NCI-H146 treated with DMSO at 0.1 percent for 48 hours (cell line): ENCODE measurements around the gene NFIA.

Experiments used
- DNase-seq: peaks from one replicate; lab custom pipeline; 2025; ENCODE audit not compliant: unreplicated experiment; lab: John Stamatoyannopoulos, UW

Gene NFIA

GRCh38 chr1:61175976-61176375, 93.6 kb downstream of the NFIA start:
- no peak for DNase-seq

- no peak for DNase-seq
These were observed 99.0 kb downstream of the NFIA start for GRCh38 chr1:61181067-61182038.

GRCh38 chr1:61182049-61182448, 99.7 kb downstream of the NFIA start:
- no peak for DNase-seq

- no peak for DNase-seq
These were observed 100.1 kb downstream of the NFIA start for GRCh38 chr1:61182480-61182879.

- DNase-seq, result no peak
These were observed 101.2 kb downstream of the NFIA start for GRCh38 chr1:61183471-61184039.

- no peak for DNase-seq
These were observed 101.8 kb downstream of the NFIA start for GRCh38 chr1:61184040-61184713.

GRCh38 chr1:61184714-61185106, 102.3 kb downstream of the NFIA start:
- DNase-seq, result no peak

- no peak for DNase-seq
These were observed 104.4 kb downstream of the NFIA start for GRCh38 chr1:61186753-61187152.

GRCh38 chr1:61187352-61188086, 105.2 kb downstream of the NFIA start:
- DNase-seq, result no peak

GRCh38 chr1:61190153-61190552, 107.8 kb downstream of the NFIA start:
- no peak for DNase-seq

- no peak for DNase-seq
These were observed 108.5 kb downstream of the NFIA start for GRCh38 chr1:61190618-61191432.

GRCh38 chr1:61191433-61191720, 109.0 kb downstream of the NFIA start:
- no peak for DNase-seq

GRCh38 chr1:61192663-61193330, 110.4 kb downstream of the NFIA start:
- DNase-seq, result no peak

GRCh38 chr1:61193808-61194207, 111.4 kb downstream of the NFIA start:
- no peak for DNase-seq

GRCh38 chr1:61198554-61198953, 116.2 kb downstream of the NFIA start:
- no peak for DNase-seq

- DNase-seq, result no peak
These were observed 118.7 kb downstream of the NFIA start for GRCh38 chr1:61201035-61201434.

- no peak for DNase-seq
These were observed 120.7 kb downstream of the NFIA start for GRCh38 chr1:61202854-61203598.

GRCh38 chr1:61204528-61204927, 122.2 kb downstream of the NFIA start:
- DNase-seq, result no peak

- no peak for DNase-seq
These were observed 125.1 kb downstream of the NFIA start for GRCh38 chr1:61207416-61207815.
